Measurements from ENCODE around the gene ZFP1.

GRCh38 chr16:75100603-75100990 lies 47.7 kb upstream of the ZFP1 start:
- TF ChIP-seq POLR2A (IDR thresholded peaks at IDR 0.05; ENCODE audit: low read depth, low read length), result no peak
- no peak for TF ChIP-seq CTCF (conservative IDR thresholded peaks at IDR 0.05; ENCODE audit: low read depth, low read length)

Data from IMR-90 (cell line).